ENCODE data around the gene MAT1A.

GRCh38 chr10:80259405-80259871 lies 30.0 kb downstream of the MAT1A start:
- no peak for TF ChIP-seq EZH2 (IDR thresholded peaks at IDR 0.05)
- no peak for TF ChIP-seq POLR2AphosphoS5 (IDR thresholded peaks at IDR 0.05; ENCODE audit: borderline replicate concordance, low read depth, low read length)
- TF ChIP-seq FOXP2 (optimal IDR thresholded peaks at IDR 0.05; ENCODE audit: control extremely low read depth, extremely low read length, insufficient read depth): no peak
